ENCODE results near the gene THADA.
A peak's percentile ranks its signal among the peaks of the same experiment; 100 is the strongest.

The THADA gene

GRCh38 chr2:43212216-43212835 lies 383.5 kb downstream of the THADA start:
- H3K4me1 Mint-ChIP-seq, result peaks cover 37% of the 10 kb centered on the region
- DNase-seq, result no peak

GRCh38 chr2:43210467-43211303 lies 385.2 kb downstream of the THADA start:
- H3K27me3 Mint-ChIP-seq (ENCODE audit: low read depth, poor library complexity), result peaks cover 6% of the 10 kb centered on the region
- no peak for DNase-seq
- H3K4me3 Mint-ChIP-seq, result peak overlapping the region; percentile 3
- no peaks in the 10 kb centered on the region for H3K36me3 Mint-ChIP-seq (ENCODE audit: low read depth)
- no peak for TF ChIP-seq CTCF (IDR thresholded peaks at IDR 0.05)
- peak overlapping the region; percentile 62 for H3K27ac Mint-ChIP-seq
- H3K9me3 Mint-ChIP-seq, result no peaks in the 10 kb centered on the region
- peaks cover 39% of the 10 kb centered on the region for H3K4me1 Mint-ChIP-seq

More at GRCh38 chr2:43212216-43212835, 383.5 kb downstream of the THADA start:
- TF ChIP-seq CTCF (IDR thresholded peaks at IDR 0.05), result no peak
- H3K27me3 Mint-ChIP-seq (ENCODE audit: low read depth, poor library complexity), result peaks cover 3% of the 10 kb centered on the region
- H3K9me3 Mint-ChIP-seq, result no peaks in the 10 kb centered on the region
- no peaks in the 10 kb centered on the region for H3K36me3 Mint-ChIP-seq (ENCODE audit: low read depth)
- H3K27ac Mint-ChIP-seq, result peak overlapping the region; percentile 61
- no peak overlapping the region for H3K4me3 Mint-ChIP-seq

- DNase-seq, result no peak
- Mint-ChIP-seq H3K27ac (peak overlapping the region; percentile 61), H3K4me1 (peaks cover 36% of the 10 kb centered on the region), H3K27me3 (ENCODE audit: low read depth, poor library complexity) (peaks cover 6% of the 10 kb centered on the region), H3K9me3 (no peaks in the 10 kb centered on the region), H3K36me3 (ENCODE audit: low read depth) (no peaks in the 10 kb centered on the region), H3K4me3 (no peak overlapping the region)
- TF ChIP-seq CTCF (IDR thresholded peaks at IDR 0.05), result no peak
Observed at GRCh38 chr2:43210125-43210466, 385.7 kb downstream of the THADA start.

GRCh38 chr2:43209204-43209717 lies 386.6 kb downstream of the THADA start:
- Mint-ChIP-seq H3K27me3 (ENCODE audit: low read depth, poor library complexity) (peaks cover 6% of the 10 kb centered on the region), H3K27ac (no peak overlapping the region), H3K4me3 (no peak overlapping the region), H3K36me3 (ENCODE audit: low read depth) (no peaks in the 10 kb centered on the region), H3K9me3 (no peaks in the 10 kb centered on the region), H3K4me1 (peaks cover 44% of the 10 kb centered on the region)
- no peak for TF ChIP-seq CTCF (IDR thresholded peaks at IDR 0.05)
- DNase-seq, result no peak

- peaks cover 6% of the 10 kb centered on the region for H3K27me3 Mint-ChIP-seq (ENCODE audit: low read depth, poor library complexity)
- no peaks in the 10 kb centered on the region for H3K9me3 Mint-ChIP-seq
- DNase-seq, result no peak
- peak overlapping the region; percentile 37 for H3K27ac Mint-ChIP-seq
- no peak overlapping the region for H3K4me3 Mint-ChIP-seq
- peaks cover 47% of the 10 kb centered on the region for H3K4me1 Mint-ChIP-seq
- no peak for TF ChIP-seq CTCF (IDR thresholded peaks at IDR 0.05)
- H3K36me3 Mint-ChIP-seq (ENCODE audit: low read depth), result no peaks in the 10 kb centered on the region
Observed at GRCh38 chr2:43207553-43208300, 388.1 kb downstream of the THADA start.
